ENCODE results near the gene RAD51B.

RAD51B gene

DNA sequence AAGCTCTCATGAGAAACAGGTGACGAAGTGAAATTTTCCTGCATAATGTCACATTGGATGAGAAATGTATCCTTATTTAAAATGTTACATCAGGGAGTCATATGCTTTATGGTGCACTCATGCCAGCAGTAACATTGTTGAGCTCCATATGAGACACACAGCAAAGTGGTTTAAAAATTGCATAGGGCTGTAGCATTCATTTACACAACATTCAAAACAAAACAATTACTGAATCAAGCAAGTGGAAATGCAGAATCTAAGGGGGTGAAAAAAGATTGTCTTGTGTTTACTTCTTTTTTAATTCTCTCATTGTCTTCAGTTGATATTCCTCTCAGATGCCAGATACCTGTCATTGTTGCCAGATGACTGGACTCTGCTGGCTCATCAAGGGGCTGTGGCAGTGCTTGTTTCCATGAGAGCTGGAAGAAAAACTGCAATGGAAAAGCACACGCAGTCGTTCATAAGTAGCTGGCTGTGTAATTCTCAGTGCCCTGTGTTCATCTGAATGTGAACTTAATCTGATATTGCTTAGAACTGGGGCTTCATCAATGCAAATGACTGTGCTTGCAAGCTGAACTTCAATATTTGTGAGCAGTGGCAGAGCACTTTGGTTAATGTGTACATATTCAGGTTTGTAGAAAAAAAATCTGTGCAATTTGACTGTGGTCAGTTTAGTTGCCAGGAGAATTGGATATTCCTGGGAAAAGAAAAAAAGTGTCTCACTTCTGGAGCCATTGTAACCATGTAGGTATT, 305.6 kb downstream of the RAD51B start:
- DNase-seq, result no peak

DNA sequence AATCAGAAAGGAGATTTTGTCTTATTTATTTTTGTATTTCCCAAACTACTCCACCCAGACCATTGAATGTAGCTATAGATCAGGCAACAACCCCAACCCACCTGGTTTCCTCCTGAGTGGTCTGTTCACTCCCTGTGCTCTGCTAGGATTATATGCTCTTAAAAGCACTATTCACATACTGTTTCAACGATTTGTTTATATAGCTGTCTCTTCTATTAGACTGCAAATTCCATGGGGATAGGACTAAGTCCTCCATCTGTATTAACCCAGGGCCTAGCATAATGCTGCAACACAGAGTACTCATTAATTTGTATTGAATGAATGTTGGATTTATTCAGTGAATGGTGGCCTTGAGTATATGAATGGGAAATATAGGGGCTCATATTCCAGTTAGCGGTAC, 307.6 kb downstream of the RAD51B start:
- DNase-seq, result no peak

DNA sequence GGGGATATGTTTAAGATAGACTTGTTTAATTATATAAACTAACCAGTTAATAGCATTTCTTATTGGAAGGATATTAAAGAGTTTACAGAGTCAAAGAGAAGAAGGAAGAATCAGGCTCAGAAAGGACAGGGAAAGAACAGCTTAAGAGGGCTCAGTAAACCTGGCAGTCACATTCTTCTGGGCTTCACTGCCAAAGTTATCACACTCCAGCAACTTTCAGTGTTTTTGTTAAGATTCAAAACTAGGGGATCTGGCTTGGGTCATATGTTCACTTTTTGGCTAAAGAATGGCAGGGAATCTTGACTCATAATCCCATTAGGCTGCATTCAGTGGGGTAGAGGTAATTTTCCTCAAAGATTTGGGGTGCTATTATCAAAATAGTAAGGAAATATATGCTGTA, 312.3 kb downstream of the RAD51B start:
- no peak for DNase-seq

DNA sequence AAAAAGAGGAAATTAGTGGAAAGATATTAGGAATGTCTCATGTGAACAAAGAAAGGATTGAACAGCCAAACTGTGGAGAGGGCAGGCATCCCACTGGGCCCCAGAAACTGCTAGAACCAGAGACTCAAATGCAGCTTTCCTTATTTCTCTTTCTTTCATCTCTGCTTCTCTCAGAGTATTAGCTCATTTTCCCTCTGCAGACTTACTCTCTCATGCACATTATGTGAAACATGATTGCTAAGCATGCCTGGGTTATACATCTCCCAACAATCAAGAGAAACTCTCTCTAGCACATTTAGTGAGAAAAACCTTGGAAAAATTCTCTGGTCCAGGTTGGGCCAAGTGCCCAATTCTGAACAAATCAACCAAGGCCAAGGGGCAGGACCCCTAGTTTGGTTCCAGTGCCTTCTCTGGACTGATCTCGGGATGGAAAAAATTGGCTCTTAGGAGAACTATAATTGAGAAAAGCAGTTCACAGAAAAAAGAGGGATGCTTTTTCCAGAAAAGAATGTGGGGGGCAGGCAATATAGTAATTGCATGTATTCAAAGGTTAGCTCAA, 313.1 kb downstream of the RAD51B start:
- no peak for DNase-seq

DNA sequence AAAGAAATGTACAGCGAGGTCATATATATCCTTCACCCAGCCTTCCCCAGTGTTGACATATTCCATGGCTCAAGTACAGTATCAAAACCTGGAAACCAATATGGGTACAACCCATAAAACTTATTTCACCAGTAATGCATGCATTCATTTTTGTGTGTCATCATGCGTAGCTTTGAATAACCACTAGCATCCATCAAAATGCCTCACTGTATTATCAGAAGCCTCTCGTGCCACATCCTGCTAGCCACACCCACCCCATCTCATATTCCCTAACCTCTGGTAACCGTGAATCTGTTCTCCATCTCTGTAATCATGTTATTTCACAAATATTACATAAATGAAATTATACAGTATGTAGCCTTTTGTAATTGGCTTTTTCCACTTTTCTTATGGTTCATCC, 314.3 kb downstream of the RAD51B start:
- DNase-seq, result no peak

DNA sequence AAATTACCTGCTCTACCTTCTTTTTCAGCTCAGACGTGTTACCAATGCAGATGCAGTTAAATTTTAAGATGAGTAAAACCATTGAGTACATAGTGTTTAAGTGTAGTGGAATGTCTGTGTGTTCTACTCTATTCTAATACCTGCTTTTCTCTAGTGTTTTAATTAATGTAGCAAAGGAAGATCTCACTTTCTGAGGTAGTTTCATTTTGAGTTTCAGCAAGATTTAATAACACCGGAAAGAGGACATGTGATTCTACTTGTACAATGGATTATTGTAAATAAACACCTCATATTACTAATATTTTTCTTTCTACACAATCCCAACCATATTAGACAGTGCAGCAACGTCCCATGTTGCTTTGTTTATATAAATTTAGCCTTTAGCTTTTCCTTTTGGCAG, 315.4 kb downstream of the RAD51B start:
- DNase-seq, result no peak

DNA sequence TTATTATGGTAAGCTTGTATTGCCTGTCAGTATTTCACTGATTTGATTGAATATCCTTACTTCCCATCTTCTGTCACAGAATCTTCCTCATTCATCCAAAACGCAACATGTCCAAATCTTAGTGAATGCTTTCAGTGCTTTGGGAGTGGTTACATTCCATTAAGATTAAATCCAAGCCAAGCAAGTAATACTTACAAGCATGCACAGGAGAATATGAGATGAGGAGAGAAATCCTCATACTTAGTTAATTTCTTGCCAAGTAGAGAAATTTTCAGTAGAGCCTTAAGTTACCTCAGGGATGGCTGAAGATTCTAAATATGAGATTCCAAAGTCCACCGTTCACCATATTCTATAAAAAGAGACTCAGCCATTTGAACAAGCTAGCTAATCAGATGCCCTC, 316.0 kb downstream of the RAD51B start:
- DNase-seq, result no peak

DNA sequence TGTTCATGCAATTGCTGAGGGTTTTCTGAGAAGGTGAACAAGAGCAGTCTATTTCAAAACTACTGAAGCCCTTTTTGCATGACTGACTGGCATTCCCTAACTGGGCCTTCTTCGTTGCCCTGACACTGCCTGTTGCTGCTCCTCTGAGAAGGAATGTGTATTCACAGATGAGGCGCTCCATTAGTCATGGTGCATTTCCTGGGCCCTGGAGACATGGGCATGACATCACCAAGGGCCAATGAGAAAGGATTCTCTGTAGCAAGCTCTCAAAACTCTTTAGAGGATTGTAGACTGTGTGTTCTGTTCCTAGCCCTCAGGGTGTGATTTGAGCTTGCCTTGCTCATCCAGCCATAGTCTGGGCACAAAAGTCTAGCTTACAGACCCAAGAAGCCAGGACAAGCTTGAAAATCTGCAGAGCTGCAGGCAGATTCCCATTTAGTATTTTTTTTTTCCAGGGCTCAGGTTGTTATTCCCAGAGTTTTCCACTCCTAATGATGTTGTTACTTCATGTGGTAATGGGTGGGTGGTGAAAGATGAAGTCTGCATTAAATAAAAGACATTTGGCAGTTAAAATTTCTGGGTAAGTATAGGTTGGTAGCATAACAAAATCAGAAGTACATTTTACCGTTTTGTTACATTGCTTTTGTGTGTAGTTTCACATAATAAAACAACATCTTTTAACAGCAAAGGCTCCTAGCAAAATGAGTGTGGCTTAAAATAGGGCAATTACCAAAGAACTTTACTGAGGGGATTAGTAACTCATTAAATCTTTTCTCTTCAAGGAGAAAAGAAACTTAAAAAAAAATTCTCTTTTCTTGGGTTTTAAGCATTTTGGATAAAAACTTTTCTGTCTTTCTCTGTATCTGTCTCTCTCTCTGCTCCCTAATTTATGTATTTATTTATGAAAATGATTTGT, 318.4 kb downstream of the RAD51B start:
- no peak for DNase-seq

DNA sequence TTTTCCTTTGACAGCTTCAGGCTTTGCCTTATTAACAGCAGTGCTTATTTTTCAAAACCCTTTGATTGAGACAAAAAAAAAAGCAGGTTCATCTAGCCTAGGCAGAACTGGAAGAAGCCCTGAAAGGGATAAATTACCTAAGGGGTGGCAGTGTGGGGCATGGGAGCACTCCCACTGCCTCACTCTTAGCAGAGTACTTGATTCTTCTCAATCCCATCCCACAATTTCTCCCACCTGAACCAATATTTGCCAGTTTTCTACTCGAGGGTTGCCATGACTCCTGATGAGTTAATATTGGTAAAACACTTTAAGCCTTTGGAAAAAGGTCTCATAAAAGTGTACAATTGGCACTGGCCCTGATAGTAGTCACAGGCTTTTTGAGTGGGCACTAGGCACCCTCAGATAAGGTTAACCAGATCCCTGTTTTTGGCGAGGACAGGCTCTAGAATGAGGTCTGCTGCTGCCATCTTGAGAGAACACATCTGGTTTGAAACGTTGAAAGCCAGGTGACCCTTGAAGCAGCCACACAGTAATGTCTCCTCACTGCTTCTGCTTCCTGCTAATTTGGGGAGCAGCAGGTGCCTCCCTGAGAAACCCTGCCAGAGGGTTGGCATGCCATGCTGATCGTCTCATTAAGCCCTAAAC, 320.0 kb downstream of the RAD51B start:
- DNase-seq, result no peak

DNA sequence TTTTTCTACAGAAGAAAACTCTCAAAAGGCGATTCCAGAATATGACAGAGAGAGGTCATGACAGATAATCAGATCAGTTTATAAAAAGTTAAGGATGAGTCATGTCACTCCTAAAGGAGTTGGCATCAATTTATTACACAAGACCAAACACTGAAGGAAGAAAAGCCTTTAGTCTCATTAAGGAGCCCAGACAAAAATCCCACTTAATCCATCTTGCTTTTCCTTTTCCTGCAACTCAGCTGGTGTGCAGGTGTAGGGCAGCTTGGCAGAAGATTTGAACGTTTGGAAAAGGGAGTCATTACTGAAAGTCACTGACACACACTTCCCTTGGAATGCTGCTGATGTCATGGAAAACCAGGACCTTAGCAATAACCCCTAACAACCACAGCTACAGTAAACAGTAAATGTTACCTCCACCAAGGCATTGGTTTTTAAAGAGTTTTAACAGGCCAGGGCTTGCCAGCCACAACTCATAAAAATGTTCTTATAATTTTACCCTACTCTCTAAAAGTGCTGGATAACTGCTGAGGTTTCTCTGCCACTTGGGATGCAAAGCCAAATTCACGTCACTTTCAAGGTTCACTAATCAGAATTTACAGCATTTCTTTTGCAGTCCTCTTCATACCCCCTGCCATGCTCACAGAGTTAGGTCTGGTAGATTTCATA, 320.6 kb downstream of the RAD51B start:
- DNase-seq, result no peak

DNA sequence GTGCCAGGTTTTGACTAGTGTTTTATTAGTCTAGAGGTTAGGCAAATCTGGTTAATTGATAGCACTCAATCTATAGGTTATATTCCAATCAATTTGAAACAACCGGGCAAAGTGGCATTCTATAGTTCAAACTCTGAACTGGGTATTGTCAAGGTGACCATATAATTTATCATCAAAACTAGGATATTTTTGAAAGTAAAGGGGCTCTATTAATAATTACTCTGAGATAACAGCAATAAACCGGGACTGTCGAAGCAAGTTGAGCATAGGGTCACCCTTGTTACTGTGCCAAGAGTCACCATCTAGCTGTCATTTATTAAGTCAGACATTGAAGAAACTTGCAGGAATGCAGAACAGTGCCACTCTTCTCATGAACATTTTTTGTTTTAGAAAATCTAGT, 321.2 kb downstream of the RAD51B start:
- no peak for DNase-seq

DNA sequence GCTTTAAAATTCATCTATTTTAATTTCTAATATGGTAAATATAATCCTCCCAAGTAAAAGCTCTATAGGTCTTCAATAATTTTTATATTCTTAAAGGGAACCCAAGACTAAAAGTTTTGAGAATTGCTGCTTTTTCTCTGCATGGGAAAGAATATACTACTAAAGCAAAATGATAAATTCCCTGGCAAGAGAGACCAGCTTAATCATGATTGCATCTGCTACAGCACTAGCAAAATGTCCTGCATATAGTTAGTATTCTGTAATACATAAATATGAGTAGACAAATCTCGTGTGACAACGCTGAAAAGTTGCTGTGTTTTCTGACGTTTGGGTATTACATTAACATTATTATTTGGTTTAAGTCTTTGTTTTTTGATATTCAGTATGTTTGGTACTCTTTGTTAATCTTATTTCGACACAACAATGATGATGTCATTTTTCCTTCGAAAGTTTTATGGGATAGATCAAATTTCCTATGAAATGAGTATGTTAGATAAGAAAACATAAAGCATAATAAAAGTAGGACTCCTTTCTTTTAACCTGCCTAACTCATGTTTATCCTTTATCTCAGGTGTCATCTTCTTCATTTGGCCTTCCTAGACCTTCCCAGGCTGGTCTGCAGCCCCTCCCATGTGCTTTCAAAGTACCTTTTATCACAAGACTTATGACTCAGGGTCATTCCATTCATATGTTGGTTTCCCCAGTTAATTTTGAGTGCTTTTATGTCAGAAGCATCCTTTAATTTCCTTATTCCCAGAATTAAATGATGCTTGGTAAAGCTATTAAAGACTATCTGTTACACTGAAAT, 321.9 kb downstream of the RAD51B start:
- no peak for DNase-seq

DNA sequence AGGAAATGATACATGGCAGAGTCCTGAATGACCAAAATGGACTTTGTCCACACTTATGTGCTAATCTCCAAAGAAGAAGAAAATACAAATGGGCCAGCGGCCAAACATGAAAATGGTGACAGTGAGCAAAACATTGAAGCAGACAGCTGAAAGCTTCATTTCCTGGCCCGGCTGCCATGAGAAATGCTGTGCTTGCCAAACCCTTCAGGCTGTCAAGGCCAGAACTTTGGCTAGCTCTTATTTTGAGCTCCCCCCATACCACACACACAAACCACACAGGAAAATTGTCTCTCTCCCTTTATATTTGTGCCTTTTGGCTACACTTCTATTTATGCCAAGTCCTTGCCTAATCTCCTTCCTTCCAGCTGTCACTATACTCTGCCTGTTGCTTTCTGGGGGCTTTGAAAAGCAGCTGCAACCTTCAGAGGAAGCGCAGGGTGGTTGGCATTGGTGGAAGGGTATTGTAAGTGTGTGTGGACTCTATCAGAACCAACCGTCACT, 323.8 kb downstream of the RAD51B start:
- no peak for DNase-seq

DNA sequence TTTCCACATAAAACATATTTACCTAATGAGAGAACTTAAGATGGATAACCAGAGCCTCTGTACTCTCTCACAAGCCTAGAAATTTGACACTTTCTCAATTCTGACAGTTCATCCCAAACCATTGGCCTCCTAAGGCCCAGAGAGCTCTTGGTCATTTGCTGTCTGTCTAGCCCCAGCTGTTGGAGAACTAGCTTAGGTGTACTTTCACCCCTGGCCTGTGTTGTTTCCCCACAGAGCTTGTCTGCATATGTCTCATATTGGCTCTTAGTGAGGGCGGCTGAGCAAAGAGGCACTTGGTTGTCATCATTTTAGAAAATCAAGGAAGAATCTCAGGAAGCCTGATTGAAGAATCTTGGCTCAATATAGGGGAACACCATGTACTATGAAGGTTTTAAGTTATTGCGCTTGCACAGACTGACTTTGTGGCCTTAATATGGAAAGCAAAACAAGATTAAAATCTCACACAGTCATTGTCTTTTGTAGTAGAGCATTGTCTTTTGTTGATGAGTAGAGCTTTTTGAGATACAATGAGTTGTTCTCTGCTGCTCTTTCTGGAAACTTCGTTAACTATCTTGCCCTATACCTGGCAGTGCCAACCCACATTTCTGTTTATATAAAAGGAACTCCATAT, 324.6 kb downstream of the RAD51B start:
- DNase-seq, result no peak

DNA sequence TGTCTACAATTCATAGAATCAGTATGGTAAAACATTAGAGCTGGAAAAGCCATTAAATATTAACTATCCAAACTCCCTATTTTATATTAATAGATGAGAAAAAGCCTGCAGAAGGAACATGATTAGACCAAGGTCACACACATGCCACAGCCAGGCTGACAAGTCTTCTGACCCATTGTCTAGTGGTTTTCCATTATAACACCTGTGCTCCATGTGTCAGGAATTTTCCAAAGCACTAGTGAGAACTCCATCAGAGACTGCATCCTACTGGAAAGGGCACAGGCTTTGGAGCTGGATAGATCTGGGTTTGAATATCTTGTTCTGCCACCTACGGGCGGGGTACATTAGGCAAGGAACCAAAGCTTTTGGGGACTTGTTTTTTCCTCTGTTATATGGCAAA, 325.5 kb downstream of the RAD51B start:
- DNase-seq, result no peak

DNA sequence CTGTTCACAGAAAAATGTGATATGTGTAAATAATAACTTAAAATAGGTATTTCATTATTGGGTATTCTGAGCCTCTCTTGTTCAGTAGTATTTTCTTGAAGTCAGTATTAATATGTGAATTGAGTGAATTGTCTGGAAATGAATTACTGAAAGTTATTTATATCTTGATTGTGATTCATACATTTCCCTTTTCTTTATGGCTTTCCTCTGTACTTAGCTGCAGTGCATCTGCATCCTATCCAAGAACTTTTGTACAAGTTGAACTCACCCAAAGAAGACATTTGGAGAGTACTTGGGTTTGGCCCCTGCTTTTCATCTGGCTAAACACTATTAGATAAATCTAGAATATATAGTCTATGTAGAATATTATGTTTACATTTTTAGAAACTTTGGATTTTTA, 326.0 kb downstream of the RAD51B start:
- DNase-seq, result no peak

DNA sequence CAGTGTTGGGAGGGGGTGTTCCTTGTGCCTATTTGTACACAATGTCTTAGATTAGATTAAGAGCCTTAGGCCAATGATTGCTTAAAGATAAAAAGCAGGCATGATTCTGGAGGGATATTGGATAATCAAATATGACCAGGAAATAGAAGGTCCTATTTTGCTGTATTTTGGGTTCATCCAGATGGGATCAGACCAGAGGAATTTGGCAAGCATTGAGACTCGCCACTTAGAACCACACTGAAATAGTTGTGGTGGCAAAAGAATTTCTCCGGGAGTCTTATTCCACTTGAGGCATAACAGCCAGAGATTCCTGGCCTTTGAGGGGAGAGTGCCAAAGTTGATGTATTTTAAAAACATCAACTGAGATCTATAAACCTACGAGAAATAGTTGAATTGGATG, 327.2 kb downstream of the RAD51B start:
- DNase-seq, result no peak

DNA sequence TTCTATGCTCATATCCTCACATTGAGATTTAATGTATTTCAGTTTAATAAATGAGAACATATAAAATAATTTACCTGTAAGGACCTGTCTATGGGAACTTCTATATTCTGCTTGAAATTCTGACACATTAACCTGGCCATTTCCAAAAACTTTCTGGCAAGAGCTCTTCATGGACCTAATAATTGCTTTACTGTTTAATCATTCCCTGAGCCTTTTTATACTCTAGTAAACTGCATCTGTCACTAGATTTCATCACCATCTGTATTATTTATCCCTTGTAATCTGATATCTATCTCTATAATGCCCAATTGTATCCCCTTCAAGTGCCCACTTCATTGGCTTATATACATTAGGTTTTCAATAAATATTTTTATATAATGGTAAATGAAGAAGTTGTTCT, 327.7 kb downstream of the RAD51B start:
- DNase-seq, result no peak

DNA sequence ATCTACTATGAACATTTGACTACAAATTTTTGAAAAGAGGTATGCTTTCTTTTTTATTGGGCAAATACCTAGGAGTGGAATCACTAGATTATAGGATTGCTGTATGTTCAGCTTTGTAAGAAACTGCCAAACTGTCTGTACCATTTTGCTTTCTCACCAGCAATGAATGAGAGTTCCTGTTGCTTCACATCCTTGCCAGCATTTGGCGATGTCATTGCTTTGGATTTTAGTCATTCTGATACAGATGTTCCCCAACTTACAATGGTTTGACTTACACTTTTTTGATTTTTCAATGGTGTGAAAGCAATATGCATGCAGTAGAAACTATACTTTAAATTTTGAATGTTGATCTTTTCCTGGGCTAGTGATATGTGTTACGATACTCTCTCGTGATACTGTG, 328.7 kb downstream of the RAD51B start:
- DNase-seq, result no peak

DNA sequence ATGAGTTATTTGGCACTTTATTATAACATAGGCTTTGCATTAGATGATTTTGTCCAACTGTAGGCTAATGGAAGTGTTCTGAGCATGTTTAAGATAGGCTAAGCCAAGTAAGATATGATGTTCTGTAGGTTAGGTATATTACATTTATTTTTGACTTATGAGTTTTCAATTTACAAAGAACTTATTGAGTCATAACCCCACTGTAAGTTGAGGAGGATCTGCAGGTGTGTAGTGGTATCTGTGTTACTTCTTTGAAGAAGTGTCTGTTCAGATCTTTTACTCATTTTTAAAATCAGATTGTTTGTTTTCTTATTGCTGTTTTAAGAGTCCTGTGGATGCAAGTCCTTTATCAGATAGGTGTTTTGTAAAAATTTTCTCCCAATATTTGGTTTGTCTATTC, 329.2 kb downstream of the RAD51B start:
- no peak for DNase-seq

DNA sequence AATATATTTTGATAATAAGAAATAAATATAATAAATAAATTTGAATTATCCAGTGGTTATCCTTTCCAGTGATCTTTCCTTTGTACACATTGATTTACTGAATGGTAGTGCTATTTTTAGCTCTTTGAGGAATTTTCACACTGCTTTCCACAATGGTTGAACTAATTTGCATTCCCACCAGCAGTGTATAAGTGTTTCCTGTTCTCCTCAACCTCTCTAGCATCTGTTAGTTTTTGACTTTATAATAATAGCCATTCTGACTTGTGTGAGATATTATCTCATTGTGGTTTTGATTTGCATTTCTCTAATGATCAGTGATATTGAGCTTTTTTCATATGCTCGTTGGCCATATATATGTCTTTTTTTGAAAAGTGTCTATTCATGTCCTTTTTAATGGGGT, 333.7 kb downstream of the RAD51B start:
- no peak for DNase-seq
